MM.1S (cell line): ENCODE measurements around the gene BEND7.

Experiments used
- DNase-seq: peaks from one replicate; pipeline ENCODE4 v3.0.0-alpha.2; 2015
- H2AFZ ChIP-seq: fragments of 300-600 bp; sonication (generic); 2 replicates; pipeline ENCODE4 v1.6.0; 2016; ENCODE audit warnings: antibody characterized with exemption, low read length
- H3F3A ChIP-seq: fragments of 300-600 bp; sonication (generic); 2 replicates; pipeline ENCODE4 v1.6.1; 2016; ENCODE audit warnings: mild to moderate bottlenecking, antibody characterized with exemption, low read length, moderate library complexity, mixed read lengths; ENCODE audit not compliant: insufficient read depth
- H3K27ac ChIP-seq: fragments of 300-600 bp; sonication (generic); 2 replicates; pipeline ENCODE4 v1.5.1; 2016; ENCODE audit warnings: mild to moderate bottlenecking, low read length
- H3K27me3 ChIP-seq: fragments of 300-600 bp; sonication (generic); replicated peaks from 2 replicates; pipeline ENCODE4 v1.6.0; 2016; ENCODE audit warnings: low read length; ENCODE audit not compliant: insufficient read depth
- H3K36me3 ChIP-seq: fragments of 300-600 bp; sonication (generic); replicated peaks from 2 replicates; pipeline ENCODE4 v1.6.1; 2016; ENCODE audit warnings: mild to moderate bottlenecking, low read length, mixed read lengths; ENCODE audit not compliant: insufficient read depth
- H3K4me1 ChIP-seq: fragments of 300-600 bp; sonication (generic); 2 replicates; pipeline ENCODE4 v1.6.1; 2016; ENCODE audit warnings: low read length, mixed read lengths
- H3K4me2 ChIP-seq: fragments of 300-600 bp; sonication (generic); 2 replicates; pipeline ENCODE4 v1.6.0; 2016; ENCODE audit warnings: low read depth, low read length
- H3K4me3 ChIP-seq: fragments of 300-600 bp; sonication (generic); 2 replicates; pipeline ENCODE4 v1.5.1; 2016; ENCODE audit warnings: low read length, mixed read lengths
- H3K79me2 ChIP-seq: fragments of 300-600 bp; sonication (generic); 2 replicates; pipeline ENCODE4 v1.6.1; 2016; ENCODE audit warnings: mixed run types, low read length, mixed read lengths
- H3K9ac ChIP-seq: fragments of 300-600 bp; sonication (generic); 2 replicates; pipeline ENCODE4 v1.6.1; 2016; ENCODE audit warnings: low read length, mixed read lengths
- H3K9me2 ChIP-seq: fragments of 300-600 bp; sonication (generic); replicated peaks from 2 replicates; pipeline ENCODE4 v1.6.1; 2016; ENCODE audit warnings: mild to moderate bottlenecking, low read length, mixed read lengths; ENCODE audit not compliant: insufficient read depth
- H3K9me3 ChIP-seq: fragments of 300-600 bp; sonication (generic); replicated peaks from 2 replicates; pipeline ENCODE4 v1.6.1; 2016; ENCODE audit warnings: mild to moderate bottlenecking, low read length, mixed read lengths; ENCODE audit not compliant: insufficient read depth
- H4K20me1 ChIP-seq: fragments of 300-600 bp; sonication (generic); 2 replicates; pipeline ENCODE4 v1.6.1; 2016; ENCODE audit warnings: mild to moderate bottlenecking, low read length, moderate library complexity, mixed read lengths; ENCODE audit not compliant: insufficient read depth
- CTCF ChIP-seq: fragments of 300-600 bp; sonication (generic); IDR thresholded peaks from 2 replicates; pipeline ENCODE4 v1.5.1; 2016; ENCODE audit warnings: antibody characterized with exemption, low read length, mixed read lengths
- EZH2 ChIP-seq: fragments of 300-600 bp; sonication (generic); optimal IDR thresholded peaks from 2 replicates; pipeline ENCODE3; 2017; ENCODE audit warnings: low read depth, mild to moderate bottlenecking, antibody characterized with exemption, low read length, mixed read lengths
- EZH2phosphoT487 ChIP-seq: fragments of 300-600 bp; sonication (generic); IDR thresholded peaks from 2 replicates; pipeline ENCODE4 v1.6.1; 2018; ENCODE audit warnings: antibody characterized with exemption, low read length

Gene BEND7

GRCh38 chr10:13441476-13441875 is 87.3 kb downstream of the BEND7 start:
- DNase-seq, result no peak
- Histone ChIP-seq H3K27me3 (no peaks in the 10 kb centered on the region), H3K9ac (no peak overlapping the region), H3K9me3 (no peaks in the 10 kb centered on the region), H3K79me2 (no peaks in the 10 kb centered on the region), H3K27ac (no peak overlapping the region), H2AFZ (no peak overlapping the region), H3K4me1 (no peaks in the 10 kb centered on the region), H3K36me3 (no peaks in the 10 kb centered on the region), H3F3A (no peaks in the 10 kb centered on the region), H3K4me3 (no peak overlapping the region), H4K20me1 (no peaks in the 10 kb centered on the region), H3K4me2 (no peak overlapping the region), H3K9me2 (no peaks in the 10 kb centered on the region)
- TF ChIP-seq EZH2 (no peak), EZH2phosphoT487 (no peak), CTCF (no peak)

- Histone ChIP-seq H4K20me1 (no peaks in the 10 kb centered on the region), H3K4me3 (peak overlapping the region; percentile 59), H3K4me1 (no peaks in the 10 kb centered on the region), H3K9ac (peak overlapping the region; percentile 26; the same call in 1 of the 2 replicates), H2AFZ (peak overlapping the region; percentile 81), H3K4me2 (peak overlapping the region; percentile 92), H3K79me2 (no peaks in the 10 kb centered on the region), H3F3A (no peaks in the 10 kb centered on the region), H3K36me3 (no peaks in the 10 kb centered on the region), H3K27ac (no peak overlapping the region), H3K9me3 (no peaks in the 10 kb centered on the region), H3K9me2 (no peaks in the 10 kb centered on the region), H3K27me3 (no peaks in the 10 kb centered on the region)
- DNase-seq, result peak; percentile 63
- TF ChIP-seq CTCF (peak; percentile 94), EZH2 (no peak)
Measured at GRCh38 chr10:13440185-13441061, 88.4 kb downstream of the BEND7 start.

DNA sequence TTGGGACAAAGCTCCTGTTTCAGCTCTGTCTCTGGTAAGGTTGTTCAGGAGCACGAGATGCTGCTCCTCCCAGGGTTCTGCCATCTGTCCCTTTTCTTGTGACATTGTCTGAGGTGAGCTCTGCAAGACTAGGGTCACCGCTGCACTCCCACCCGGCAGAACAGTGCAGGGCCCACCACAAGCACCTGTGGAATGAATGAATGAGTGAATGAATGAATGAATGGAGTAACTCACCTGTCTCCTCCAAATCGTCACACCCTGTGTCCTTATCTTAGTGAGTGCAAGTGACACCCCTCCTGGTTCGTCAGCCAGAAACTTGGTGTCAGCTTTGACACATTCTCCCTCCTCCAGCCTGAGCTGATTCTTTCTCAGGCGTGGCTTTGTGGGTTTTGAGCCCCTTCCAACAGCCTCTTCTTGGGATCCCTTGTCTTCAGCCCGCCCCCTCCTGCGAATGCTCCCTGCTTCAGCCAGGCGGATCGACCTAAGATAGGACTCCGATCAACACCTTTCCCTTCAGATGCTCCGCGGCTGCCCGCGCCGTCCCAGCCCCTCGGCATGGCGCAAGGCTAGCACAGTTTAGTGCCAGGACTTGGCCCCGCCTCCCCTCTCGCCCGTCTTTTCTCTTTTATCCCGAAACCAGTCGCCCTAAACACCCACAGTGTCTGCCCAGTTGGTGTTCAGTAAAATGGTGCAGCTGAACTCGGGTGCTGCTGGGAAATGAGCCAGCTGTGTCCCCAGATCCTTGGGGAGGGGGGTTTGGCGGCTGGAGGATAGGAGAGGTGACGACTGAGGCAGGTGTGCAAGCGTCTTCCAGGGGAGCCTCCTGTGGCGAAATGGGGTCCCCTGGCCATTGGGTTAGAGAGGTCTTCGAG is 89.3 kb downstream of the BEND7 start:
- no peak overlapping the region for H3K27ac ChIP-seq
- H3F3A ChIP-seq, result no peaks in the 10 kb centered on the region
- no peaks in the 10 kb centered on the region for H3K36me3 ChIP-seq
- H3K4me2 ChIP-seq, result peak overlapping the region; percentile 92
- no peaks in the 10 kb centered on the region for H3K27me3 ChIP-seq
- peak overlapping the region; percentile 59 for H3K4me3 ChIP-seq
- peak overlapping the region; percentile 26; the same call in 1 of the 2 replicates for H3K9ac ChIP-seq
- H3K4me1 ChIP-seq, result no peaks in the 10 kb centered on the region
- H3K9me2 ChIP-seq, result no peaks in the 10 kb centered on the region
- H3K9me3 ChIP-seq, result no peaks in the 10 kb centered on the region
- DNase-seq, result peak; percentile 23
- no peaks in the 10 kb centered on the region for H3K79me2 ChIP-seq
- TF ChIP-seq EZH2 (no peak), EZH2phosphoT487 (no peak), CTCF (no peak)
- H2AFZ ChIP-seq, result peak overlapping the region; percentile 81
- H4K20me1 ChIP-seq, result no peaks in the 10 kb centered on the region
